Neuron (in vitro differentiated cells): ENCODE data around the gene SACS.

Experiments used
- H2AFZ ChIP-seq: one replicate; pipeline ENCODE4 v1.6.1; 2013; ENCODE audit warnings: low read depth, mild to moderate bottlenecking, inconsistent platforms, low read length, moderate library complexity
- H3K27me3 ChIP-seq: one replicate; pipeline ENCODE4 v1.6.1; 2013; ENCODE audit warnings: low read length; ENCODE audit not compliant: insufficient read depth
- H3K36me3 ChIP-seq: one replicate; pipeline ENCODE4 v1.6.1; 2013; ENCODE audit warnings: low read length; ENCODE audit not compliant: insufficient read depth
- H3K4me1 ChIP-seq: one replicate; pipeline ENCODE4 v1.6.1; 2013; ENCODE audit warnings: low read length; ENCODE audit not compliant: insufficient read depth
- H3K4me3 ChIP-seq: 2 replicates; pipeline ENCODE4 v1.5.1; 2013; ENCODE audit warnings: mild to moderate bottlenecking, low read length, moderate library complexity
- H3K9me3 ChIP-seq: one replicate; pipeline ENCODE4 v1.6.1; 2013; ENCODE audit warnings: low read length

SACS gene

GRCh38 chr13:23433171-23434153 is at the start of gene SACS:
TSS of gene SACS (minus strand) at chr13:23433702. CDS start at chr13:23411239, 22,463 bp downstream.
- H3K27me3 ChIP-seq: no peaks in the 10 kb centered on the region
- H3K36me3 ChIP-seq: peaks cover 8% of the 10 kb centered on the region
- peak within 1 kb of the TSS; percentile 79 for H3K4me3 ChIP-seq
- no peak within 1 kb of the TSS for H2AFZ ChIP-seq
- H3K4me1 ChIP-seq: peaks cover 28% of the 10 kb centered on the region
- no peaks in the 10 kb centered on the region for H3K9me3 ChIP-seq

- H3K27me3 ChIP-seq: no peaks in the 10 kb centered on the region
- H3K36me3 ChIP-seq: no peaks in the 10 kb centered on the region
- H3K4me3 ChIP-seq: no peak overlapping the region
- H3K9me3 ChIP-seq: no peaks in the 10 kb centered on the region
- no peak overlapping the region for H2AFZ ChIP-seq
- H3K4me1 ChIP-seq: no peaks in the 10 kb centered on the region
These were observed 46.8 kb upstream of the SACS start for GRCh38 chr13:23480324-23480723.

- Histone ChIP-seq H3K4me3 (no peak overlapping the region), H2AFZ (no peak overlapping the region), H3K27me3 (no peaks in the 10 kb centered on the region), H3K4me1 (no peaks in the 10 kb centered on the region), H3K9me3 (no peaks in the 10 kb centered on the region), H3K36me3 (no peaks in the 10 kb centered on the region)
These were observed 43.6 kb upstream of the SACS start for GRCh38 chr13:23477101-23477500.

- no peaks in the 10 kb centered on the region for H3K27me3 ChIP-seq
- H2AFZ ChIP-seq: no peak overlapping the region
- no peak overlapping the region for H3K4me3 ChIP-seq
- peaks cover 16% of the 10 kb centered on the region for H3K4me1 ChIP-seq
- H3K9me3 ChIP-seq: no peaks in the 10 kb centered on the region
- H3K36me3 ChIP-seq: no peaks in the 10 kb centered on the region
These were observed 39.7 kb upstream of the SACS start for GRCh38 chr13:23473221-23473620.

GRCh38 chr13:23472189-23472588 is 38.7 kb upstream of the SACS start:
- no peak overlapping the region for H3K4me3 ChIP-seq
- no peaks in the 10 kb centered on the region for H3K36me3 ChIP-seq
- no peaks in the 10 kb centered on the region for H3K27me3 ChIP-seq
- H2AFZ ChIP-seq: no peak overlapping the region
- no peaks in the 10 kb centered on the region for H3K9me3 ChIP-seq
- H3K4me1 ChIP-seq: peaks cover 16% of the 10 kb centered on the region

GRCh38 chr13:23470790-23471614 is 37.5 kb upstream of the SACS start:
- Histone ChIP-seq H3K9me3 (no peaks in the 10 kb centered on the region), H2AFZ (no peak overlapping the region), H3K4me3 (no peak overlapping the region), H3K27me3 (no peaks in the 10 kb centered on the region), H3K36me3 (no peaks in the 10 kb centered on the region), H3K4me1 (peaks cover 16% of the 10 kb centered on the region)

GRCh38 chr13:23469951-23470421 is 36.5 kb upstream of the SACS start:
- no peak overlapping the region for H2AFZ ChIP-seq
- H3K9me3 ChIP-seq: no peaks in the 10 kb centered on the region
- no peak overlapping the region for H3K4me3 ChIP-seq
- peaks cover 16% of the 10 kb centered on the region for H3K4me1 ChIP-seq
- H3K36me3 ChIP-seq: no peaks in the 10 kb centered on the region
- no peaks in the 10 kb centered on the region for H3K27me3 ChIP-seq

- Histone ChIP-seq H3K27me3 (no peaks in the 10 kb centered on the region), H3K36me3 (no peaks in the 10 kb centered on the region), H3K4me3 (no peak overlapping the region), H3K4me1 (peaks cover 16% of the 10 kb centered on the region), H2AFZ (no peak overlapping the region), H3K9me3 (no peaks in the 10 kb centered on the region)
These were observed 35.3 kb upstream of the SACS start for GRCh38 chr13:23468811-23469210.

GRCh38 chr13:23467932-23468278 is 34.4 kb upstream of the SACS start:
- H3K36me3 ChIP-seq: no peaks in the 10 kb centered on the region
- peaks cover 16% of the 10 kb centered on the region for H3K4me1 ChIP-seq
- H3K4me3 ChIP-seq: no peak overlapping the region
- no peaks in the 10 kb centered on the region for H3K27me3 ChIP-seq
- H2AFZ ChIP-seq: no peak overlapping the region
- no peaks in the 10 kb centered on the region for H3K9me3 ChIP-seq

- peaks cover 16% of the 10 kb centered on the region for H3K4me1 ChIP-seq
- no peaks in the 10 kb centered on the region for H3K36me3 ChIP-seq
- H3K27me3 ChIP-seq: no peaks in the 10 kb centered on the region
- H2AFZ ChIP-seq: no peak overlapping the region
- H3K9me3 ChIP-seq: no peaks in the 10 kb centered on the region
- no peak overlapping the region for H3K4me3 ChIP-seq
These were observed 33.8 kb upstream of the SACS start for GRCh38 chr13:23467048-23467931.

- peaks cover 16% of the 10 kb centered on the region for H3K4me1 ChIP-seq
- no peaks in the 10 kb centered on the region for H3K27me3 ChIP-seq
- peak overlapping the region; percentile 74 for H2AFZ ChIP-seq
- H3K9me3 ChIP-seq: no peaks in the 10 kb centered on the region
- H3K36me3 ChIP-seq: no peaks in the 10 kb centered on the region
- peak overlapping the region; percentile 53 for H3K4me3 ChIP-seq
These were observed 32.9 kb upstream of the SACS start for GRCh38 chr13:23466144-23467002.

- Histone ChIP-seq H3K27me3 (no peaks in the 10 kb centered on the region), H3K4me3 (no peak overlapping the region), H3K4me1 (no peaks in the 10 kb centered on the region), H3K9me3 (no peaks in the 10 kb centered on the region), H2AFZ (no peak overlapping the region), H3K36me3 (no peaks in the 10 kb centered on the region)
These were observed 30.2 kb upstream of the SACS start for GRCh38 chr13:23463661-23464060.
